Mesodermal cell (in vitro differentiated cells): ENCODE measurements around the gene FIZ1.

Experiments
- H3K27ac ChIP-seq: 2 replicates; pipeline ENCODE4 v1.7.0; 2013; ENCODE audit warnings: mild to moderate bottlenecking, low read depth, low read length, moderate library complexity; ENCODE audit not compliant: severe bottlenecking
- H3K36me3 ChIP-seq: 2 replicates; pipeline ENCODE4 v1.7.1; 2013; ENCODE audit warnings: mild to moderate bottlenecking, low read length, moderate library complexity; ENCODE audit not compliant: control insufficient read depth, insufficient read depth
- H3K4me1 ChIP-seq: one replicate; pipeline ENCODE4 v1.7.1; 2013; ENCODE audit warnings: mild to moderate bottlenecking, low read length; ENCODE audit not compliant: insufficient read depth, control insufficient read depth, poor library complexity, severe bottlenecking
- H3K4me3 ChIP-seq: 2 replicates; pipeline ENCODE4 v1.7.0; 2013; ENCODE audit warnings: low read length, control low read depth, mild to moderate bottlenecking; ENCODE audit not compliant: insufficient read depth, poor library complexity, severe bottlenecking; ENCODE audit errors: extremely low read depth
- H3K9me3 ChIP-seq: 2 replicates; pipeline ENCODE4 v1.7.1; 2013; ENCODE audit warnings: mild to moderate bottlenecking, low read length, moderate library complexity; ENCODE audit not compliant: control insufficient read depth
- WGBS, 2 experiments: methylation state at CpG; one replicate each; pipeline ENCODE4 v1.1.5; 2013; ENCODE audit warnings: missing lambda C conversion rate in 2 of 2; ENCODE audit not compliant: insufficient coverage in 2 of 2; 5-methylcytosine and 5-hydroxymethylcytosine counted together

Gene FIZ1

GRCh38 chr19:55611300-55611982, 12.1 kb upstream of the FIZ1 start:
- WGBS, 2 experiments: 95 to 98% methylated on average over 6 to 11 of the region's 15 CpGs
- H3K27ac ChIP-seq: no peak overlapping the region
- H3K4me1 ChIP-seq: peaks cover 3% of the 10 kb centered on the region
- no peaks in the 10 kb centered on the region for H3K9me3 ChIP-seq
- H3K4me3 ChIP-seq: no peak overlapping the region
- peaks cover 59% of the 10 kb centered on the region for H3K36me3 ChIP-seq

GRCh38 chr19:55609326-55609725, 10.0 kb upstream of the FIZ1 start:
- Histone ChIP-seq H3K27ac (no peak overlapping the region), H3K36me3 (peaks cover 50% of the 10 kb centered on the region), H3K4me1 (peaks cover 3% of the 10 kb centered on the region), H3K9me3 (no peaks in the 10 kb centered on the region), H3K4me3 (no peak overlapping the region)
- WGBS, 2 experiments: 93 to 100% methylated on average over 4 to 5 of the region's 5 CpGs

- 85 to 95% methylated on average over 6 to 7 of the region's 9 CpGs for WGBS, 2 experiments
Measured at GRCh38 chr19:55606817-55607216, 7.5 kb upstream of the FIZ1 start.

GRCh38 chr19:55606471-55606787, 7.1 kb upstream of the FIZ1 start:
- H3K27ac ChIP-seq: peak overlapping the region; percentile 94
- peaks cover 48% of the 10 kb centered on the region for H3K36me3 ChIP-seq
- peaks cover 4% of the 10 kb centered on the region for H3K4me1 ChIP-seq
- H3K4me3 ChIP-seq: peak overlapping the region; percentile 89
- 29 to 34% methylated on average over 12 of the region's 12 CpGs for WGBS, 2 experiments
- no peaks in the 10 kb centered on the region for H3K9me3 ChIP-seq

More at GRCh38 chr19:55606817-55607216, 7.5 kb upstream of the FIZ1 start:
- H3K27ac ChIP-seq: no peak overlapping the region
- peaks cover 3% of the 10 kb centered on the region for H3K4me1 ChIP-seq
- peaks cover 48% of the 10 kb centered on the region for H3K36me3 ChIP-seq
- H3K4me3 ChIP-seq: peak overlapping the region; percentile 89
- no peaks in the 10 kb centered on the region for H3K9me3 ChIP-seq

- 0 to 2% methylated on average over 21 to 39 of the region's 44 CpGs for WGBS, 2 experiments
Measured at GRCh38 chr19:55605637-55606470, 6.5 kb upstream of the FIZ1 start, which contains the start of gene ZNF865. ZNF865 (plus strand) TSS chr19:55605647; CDS start chr19:55613619, 7,972 bp downstream.

GRCh38 chr19:55605207-55605636, 5.9 kb upstream of the FIZ1 start:
- Histone ChIP-seq H3K4me1 (peaks cover 12% of the 10 kb centered on the region), H3K36me3 (peaks cover 36% of the 10 kb centered on the region), H3K4me3 (peak overlapping the region; percentile 89), H3K27ac (peak overlapping the region; percentile 94), H3K9me3 (no peaks in the 10 kb centered on the region)
- WGBS, 2 experiments: 0% methylated on average over 27 to 28 of the region's 43 CpGs

More at GRCh38 chr19:55605637-55606470, 6.5 kb upstream of the FIZ1 start, which contains the start of gene ZNF865:
- peaks cover 42% of the 10 kb centered on the region for H3K36me3 ChIP-seq
- no peaks in the 10 kb centered on the region for H3K9me3 ChIP-seq
- peaks cover 10% of the 10 kb centered on the region for H3K4me1 ChIP-seq
- H3K4me3 ChIP-seq: peak within 1 kb of the TSS; percentile 89
- H3K27ac ChIP-seq: peak within 1 kb of the TSS; percentile 94

GRCh38 chr19:55603581-55604292, 4.4 kb upstream of the FIZ1 start:
- Histone ChIP-seq H3K36me3 (peaks cover 21% of the 10 kb centered on the region), H3K4me1 (peaks cover 12% of the 10 kb centered on the region), H3K4me3 (peak overlapping the region; percentile 89), H3K9me3 (no peaks in the 10 kb centered on the region), H3K27ac (peak overlapping the region; percentile 94)
- WGBS, 2 experiments: 91 to 94% methylated on average over 21 to 22 of the region's 22 CpGs

GRCh38 chr19:55603115-55603514, 3.8 kb upstream of the FIZ1 start:
- H3K4me1 ChIP-seq: peaks cover 12% of the 10 kb centered on the region
- H3K36me3 ChIP-seq: peaks cover 19% of the 10 kb centered on the region
- H3K9me3 ChIP-seq: no peaks in the 10 kb centered on the region
- no peak overlapping the region for H3K27ac ChIP-seq
- 93 to 96% methylated on average over 21 of the region's 21 CpGs for WGBS, 2 experiments
- H3K4me3 ChIP-seq: no peak overlapping the region

- no peak overlapping the region for H3K27ac ChIP-seq
- H3K9me3 ChIP-seq: no peaks in the 10 kb centered on the region
- WGBS, 2 experiments: 97% methylated on average over 45 to 57 of the region's 60 CpGs
- no peak overlapping the region for H3K4me3 ChIP-seq
- H3K4me1 ChIP-seq: peaks cover 12% of the 10 kb centered on the region
- H3K36me3 ChIP-seq: peaks cover 14% of the 10 kb centered on the region
Measured at GRCh38 chr19:55602104-55603001, 3.0 kb upstream of the FIZ1 start.

- Histone ChIP-seq H3K9me3 (no peaks in the 10 kb centered on the region), H3K4me3 (peak overlapping the region; percentile 61), H3K27ac (peak overlapping the region; percentile 97), H3K4me1 (peaks cover 9% of the 10 kb centered on the region), H3K36me3 (peaks cover 16% of the 10 kb centered on the region)
- 90 to 97% methylated on average over 4 of the region's 4 CpGs for WGBS, 2 experiments
Measured at GRCh38 chr19:55601084-55601483, 1.8 kb upstream of the FIZ1 start.
